Subcutaneous abdominal adipose tissue (tissue), 5 donors: ENCODE data around the gene CRYGD.
"Not testable (repeated sequence)": the region's sequence is repeated elsewhere in the genome, so short reads cannot be mapped to it uniquely, and the experiment has no call there.

ENCODE experiments used
- H3K27ac ChIP-seq: one replicate; pipeline ENCODE4 v1.7.0; 2013; ENCODE audit warnings: low read depth, mild to moderate bottlenecking, inconsistent platforms, low read length, moderate library complexity
- H3K27me3 ChIP-seq, 5 donors: one replicate each; pipeline ENCODE4 v1.7.0; 2013; ENCODE audit warnings: low read length in 5 of 5, inconsistent platforms in 1 of 5; ENCODE audit not compliant: control insufficient read depth in 5 of 5, insufficient read depth in 4 of 5
- H3K36me3 ChIP-seq, 5 donors: one replicate each; pipeline ENCODE4 v1.7.0; 2013; ENCODE audit warnings: low read length in 5 of 5; ENCODE audit not compliant: control insufficient read depth in 5 of 5, insufficient read depth in 5 of 5
- H3K4me1 ChIP-seq, 5 donors: one replicate each; pipeline ENCODE4 v1.7.0; 2013; ENCODE audit warnings: low read length in 5 of 5, mild to moderate bottlenecking in 3 of 5, moderate library complexity in 1 of 5; ENCODE audit not compliant: control insufficient read depth in 5 of 5, insufficient read depth in 5 of 5
- H3K4me3 ChIP-seq, 5 donors: one replicate each; pipeline ENCODE4 v1.7.0; 2013; ENCODE audit warnings: low read length in 5 of 5, low read depth in 1 of 5
- H3K9ac ChIP-seq, 5 donors: one replicate each; pipeline ENCODE4 v1.7.0; 2013; ENCODE audit warnings: low read length in 5 of 5, mild to moderate bottlenecking in 4 of 5, moderate library complexity in 3 of 5
- H3K9me3 ChIP-seq, 5 donors: one replicate each; pipeline ENCODE4 v1.7.0; 2013; ENCODE audit warnings: low read length in 5 of 5; ENCODE audit not compliant: control insufficient read depth in 5 of 5
- donor health status: healthy.
- donor health status: healthy.
- donor health status: healthy.
- donor health status: healthy.
- donor health status: healthy.

Gene CRYGD

GRCh38 chr2:208103616-208104015, 20.7 kb downstream of the CRYGD start:
- H3K9me3 ChIP-seq, result no peaks in the 10 kb centered on the region

GRCh38 chr2:208101716-208102631, 22.4 kb downstream of the CRYGD start:
- Histone ChIP-seq H3K27ac (no peak overlapping the region), H3K9me3 (no peaks in the 10 kb centered on the region), H3K4me3 (no peak overlapping the region), H3K9ac (no peak overlapping the region), H3K36me3 (no peaks in the 10 kb centered on the region), H3K27me3 (no peaks in the 10 kb centered on the region), H3K4me1 (no peaks in the 10 kb centered on the region)

More at GRCh38 chr2:208103616-208104015, 20.7 kb downstream of the CRYGD start:
- no peak overlapping the region for H3K9ac ChIP-seq
- no peaks in the 10 kb centered on the region for H3K36me3 ChIP-seq
- no peak overlapping the region for H3K4me3 ChIP-seq
- no peaks in the 10 kb centered on the region for H3K4me1 ChIP-seq
- no peaks in the 10 kb centered on the region for H3K27me3 ChIP-seq
- no peak overlapping the region for H3K27ac ChIP-seq

DNA sequence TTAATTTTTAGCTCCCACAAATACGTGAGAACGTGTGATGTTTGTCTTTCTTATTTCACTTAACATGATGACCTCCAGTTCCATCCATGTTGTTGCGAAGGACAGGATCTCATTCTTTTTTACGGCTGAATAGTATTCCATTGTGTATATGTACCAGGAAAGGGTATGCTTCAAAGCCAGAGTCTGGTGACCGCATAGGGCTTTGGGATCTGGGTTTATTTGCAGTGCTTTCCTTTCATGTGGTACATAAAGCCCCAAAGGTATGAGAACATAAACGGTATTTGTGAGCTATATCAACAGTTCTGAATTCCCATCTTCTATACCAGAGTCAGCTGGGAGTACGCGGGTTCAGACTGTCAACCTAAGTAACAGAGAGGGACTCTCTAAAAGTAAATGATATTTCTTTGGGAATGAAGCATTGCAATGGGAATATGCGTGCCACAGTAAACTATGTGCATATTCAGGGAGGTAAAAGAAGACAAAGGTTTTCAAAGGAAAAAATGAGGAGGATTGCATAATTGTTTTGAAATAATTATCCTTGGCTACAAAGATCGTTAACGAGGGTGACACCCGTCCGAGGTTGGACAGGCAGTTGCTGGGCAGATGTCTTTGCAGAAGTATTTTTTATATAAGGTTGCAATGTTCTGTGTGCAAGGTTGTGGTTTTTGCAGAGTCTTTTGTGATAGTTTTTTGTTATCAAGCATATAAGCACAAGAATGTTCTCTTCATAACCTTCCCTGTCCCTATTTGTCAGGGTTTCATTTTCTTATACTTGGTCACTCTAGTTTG, 24.4 kb downstream of the CRYGD start:
- H3K9me3 ChIP-seq, result no peaks in the 10 kb centered on the region
- no peak overlapping the region for H3K4me3 ChIP-seq
- no peaks in the 10 kb centered on the region for H3K4me1 ChIP-seq
- no peak overlapping the region for H3K9ac ChIP-seq
- H3K36me3 ChIP-seq, result no peaks in the 10 kb centered on the region
- no peak overlapping the region for H3K27ac ChIP-seq
- H3K27me3 ChIP-seq, result no peaks in the 10 kb centered on the region

DNA sequence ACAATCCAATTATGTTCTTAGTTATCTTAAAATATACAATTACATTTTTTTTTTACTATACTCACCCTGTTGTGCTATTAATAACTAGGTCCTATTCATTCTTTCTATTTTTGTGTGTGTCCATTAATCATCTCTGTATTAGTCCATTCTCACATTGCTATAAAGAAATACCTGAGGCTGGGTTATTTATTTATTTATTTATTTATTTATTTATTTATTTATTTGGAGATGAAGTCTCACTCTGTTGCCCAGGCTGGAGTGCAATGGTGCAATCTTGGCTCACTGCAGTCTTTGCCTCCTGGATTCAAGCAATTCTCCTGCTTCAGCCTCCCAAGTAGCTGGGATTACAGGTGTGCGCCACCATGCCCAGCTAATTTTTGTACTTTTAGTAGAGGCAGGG, 25.6 kb downstream of the CRYGD start:
- H3K27ac ChIP-seq, H3K9me3 ChIP-seq, H3K27me3 ChIP-seq, H3K36me3 ChIP-seq, H3K4me3 ChIP-seq, H3K4me1 ChIP-seq, H3K9ac ChIP-seq: not testable (repeated sequence)

- H3K9ac ChIP-seq, result no peak overlapping the region
- H3K27me3 ChIP-seq, result no peaks in the 10 kb centered on the region
- no peaks in the 10 kb centered on the region for H3K9me3 ChIP-seq
- no peaks in the 10 kb centered on the region for H3K4me1 ChIP-seq
- H3K4me3 ChIP-seq, result no peak overlapping the region
- no peaks in the 10 kb centered on the region for H3K36me3 ChIP-seq
- no peak overlapping the region for H3K27ac ChIP-seq
Measured at GRCh38 chr2:208098267-208098666, 26.1 kb downstream of the CRYGD start.

GRCh38 chr2:208097801-208098200, 26.5 kb downstream of the CRYGD start:
- Histone ChIP-seq H3K9me3 (no peaks in the 10 kb centered on the region), H3K27me3 (no peaks in the 10 kb centered on the region), H3K27ac (no peak overlapping the region), H3K9ac (no peak overlapping the region), H3K36me3 (no peaks in the 10 kb centered on the region), H3K4me1 (no peaks in the 10 kb centered on the region), H3K4me3 (no peak overlapping the region)

DNA sequence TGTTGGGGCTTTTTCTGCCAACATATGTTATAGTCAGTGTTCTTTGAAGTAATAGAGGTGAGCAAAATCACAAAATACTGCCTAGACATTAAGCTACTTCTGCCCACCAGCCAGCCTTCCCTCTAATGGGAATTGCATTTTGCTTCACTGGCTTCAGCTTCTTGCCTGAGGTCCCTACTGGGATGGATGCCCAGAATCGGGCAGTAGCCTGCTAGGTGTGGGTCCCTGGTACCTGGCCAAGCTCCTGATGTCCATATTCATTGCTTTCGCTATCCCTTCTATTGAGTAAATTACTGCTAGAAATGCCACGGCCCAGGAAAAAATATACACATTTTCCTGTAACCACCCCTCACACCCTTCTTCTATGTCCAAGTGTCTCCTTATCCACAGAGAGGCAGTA, 27.0 kb downstream of the CRYGD start:
- H3K27me3 ChIP-seq, result no peaks in the 10 kb centered on the region
- no peaks in the 10 kb centered on the region for H3K9me3 ChIP-seq
- H3K4me1 ChIP-seq, result no peaks in the 10 kb centered on the region
- no peak overlapping the region for H3K4me3 ChIP-seq
- H3K9ac ChIP-seq, result no peak overlapping the region
- H3K36me3 ChIP-seq, result no peaks in the 10 kb centered on the region
- no peak overlapping the region for H3K27ac ChIP-seq

DNA sequence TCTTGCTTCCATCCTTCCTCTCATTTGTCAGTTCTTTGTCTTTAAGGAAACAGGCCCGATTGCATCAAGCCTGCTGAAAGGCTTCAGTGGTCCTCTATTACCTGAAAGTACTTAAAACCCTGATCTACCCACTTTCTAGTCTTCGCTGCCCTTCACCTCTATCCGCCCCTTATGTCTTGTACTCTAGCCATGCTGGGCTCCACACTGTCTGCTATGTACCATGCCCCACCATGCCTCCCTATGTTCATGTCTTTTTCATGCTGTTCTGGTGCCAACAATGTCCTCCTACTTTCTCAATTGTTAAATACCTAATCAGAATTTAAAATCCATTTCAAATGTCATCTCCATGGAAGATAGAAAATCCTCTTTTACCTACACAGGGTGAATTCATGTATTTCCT, 28.2 kb downstream of the CRYGD start:
- no peak overlapping the region for H3K27ac ChIP-seq
- no peak overlapping the region for H3K4me3 ChIP-seq
- no peaks in the 10 kb centered on the region for H3K36me3 ChIP-seq
- no peaks in the 10 kb centered on the region for H3K27me3 ChIP-seq
- no peak overlapping the region for H3K9ac ChIP-seq
- no peaks in the 10 kb centered on the region for H3K9me3 ChIP-seq
- H3K4me1 ChIP-seq, result no peaks in the 10 kb centered on the region

- Histone ChIP-seq H3K27me3 (no peaks in the 10 kb centered on the region), H3K27ac (no peak overlapping the region), H3K9me3 (peaks cover 0 to 8% (median 4%) of the 10 kb centered on the region in 5 donors), H3K36me3 (no peaks in the 10 kb centered on the region), H3K4me1 (no peaks in the 10 kb centered on the region), H3K9ac (no peak overlapping the region), H3K4me3 (no peak overlapping the region)
Measured at GRCh38 chr2:208093128-208093527, 31.2 kb downstream of the CRYGD start.
